ENCODE results near the gene DUSP12. TPM values are rescaled to one million over a fixed set of nuclear protein-coding genes. Genes with fewer than 3 reads are reported as not detected.

Gene DUSP12
- total and polyA plus RNA-seq, 9 of the 15 experiments (the other 6 are each of a cell fraction or from before 2014, with no cell fraction given) = 10.4 to 81.4 (median 43.6) TPM

- TF ChIP-seq NR2C1 (IDR thresholded peaks at IDR 0.05) (peak; percentile 70), NR2C1 (tag; IDR thresholded peaks at IDR 0.05) (peak; percentile 76), TARDBP (IDR thresholded peaks at IDR 0.05) (no peak), ZNF668 (CRISPR knock-in tag; IDR thresholded peaks at IDR 0.05) (no peak), ZNF707 (CRISPR knock-in tag; conservative IDR thresholded peaks at IDR 0.05) (no peak), ZNF644 (tag; IDR thresholded peaks at IDR 0.05; ENCODE audit: low read depth) (0 out of 2 replicates have a peak, but pooled peaks have one; percentile 24), PYGO2 (tag; IDR thresholded peaks at IDR 0.05) (no peak), TEAD1 (CRISPR knock-in tag; IDR thresholded peaks at IDR 0.05) (peak in 1 of 2 experiments; percentile 75; a peak in 2 of 4 replicates), KHSRP (IDR thresholded peaks at IDR 0.05) (no peak), ZNF263 (CRISPR knock-in tag; IDR thresholded peaks at IDR 0.05; ENCODE audit: borderline replicate concordance) (no peak), ZNF24 (IDR thresholded peaks at IDR 0.05) (no peak; the same call in 1 of the 2 replicates), MAZ (CRISPR knock-in tag; conservative IDR thresholded peaks at IDR 0.05 in 1 of 2, IDR thresholded peaks at IDR 0.05 in 1 of 2) (peak; percentile 46 to 62; a peak in 2 of 4 replicates)
- TF ChIP-seq, protein P1, sequence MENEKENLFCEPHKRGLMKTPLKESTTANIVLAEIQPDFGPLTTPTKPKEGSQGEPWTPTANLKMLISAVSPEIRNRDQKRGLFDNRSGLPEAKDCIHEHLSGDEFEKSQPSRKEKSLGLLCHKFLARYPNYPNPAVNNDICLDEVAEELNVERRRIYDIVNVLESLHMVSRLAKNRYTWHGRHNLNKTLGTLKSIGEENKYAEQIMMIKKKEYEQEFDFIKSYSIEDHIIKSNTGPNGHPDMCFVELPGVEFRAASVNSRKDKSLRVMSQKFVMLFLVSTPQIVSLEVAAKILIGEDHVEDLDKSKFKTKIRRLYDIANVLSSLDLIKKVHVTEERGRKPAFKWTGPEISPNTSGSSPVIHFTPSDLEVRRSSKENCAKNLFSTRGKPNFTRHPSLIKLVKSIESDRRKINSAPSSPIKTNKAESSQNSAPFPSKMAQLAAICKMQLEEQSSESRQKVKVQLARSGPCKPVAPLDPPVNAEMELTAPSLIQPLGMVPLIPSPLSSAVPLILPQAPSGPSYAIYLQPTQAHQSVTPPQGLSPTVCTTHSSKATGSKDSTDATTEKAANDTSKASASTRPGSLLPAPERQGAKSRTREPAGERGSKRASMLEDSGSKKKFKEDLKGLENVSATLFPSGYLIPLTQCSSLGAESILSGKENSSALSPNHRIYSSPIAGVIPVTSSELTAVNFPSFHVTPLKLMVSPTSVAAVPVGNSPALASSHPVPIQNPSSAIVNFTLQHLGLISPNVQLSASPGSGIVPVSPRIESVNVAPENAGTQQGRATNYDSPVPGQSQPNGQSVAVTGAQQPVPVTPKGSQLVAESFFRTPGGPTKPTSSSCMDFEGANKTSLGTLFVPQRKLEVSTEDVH (IDR thresholded peaks at IDR 0.05; ENCODE audit: low read depth, partially characterized antibody) = no peak
- TF ChIP-seq, protein P2, sequence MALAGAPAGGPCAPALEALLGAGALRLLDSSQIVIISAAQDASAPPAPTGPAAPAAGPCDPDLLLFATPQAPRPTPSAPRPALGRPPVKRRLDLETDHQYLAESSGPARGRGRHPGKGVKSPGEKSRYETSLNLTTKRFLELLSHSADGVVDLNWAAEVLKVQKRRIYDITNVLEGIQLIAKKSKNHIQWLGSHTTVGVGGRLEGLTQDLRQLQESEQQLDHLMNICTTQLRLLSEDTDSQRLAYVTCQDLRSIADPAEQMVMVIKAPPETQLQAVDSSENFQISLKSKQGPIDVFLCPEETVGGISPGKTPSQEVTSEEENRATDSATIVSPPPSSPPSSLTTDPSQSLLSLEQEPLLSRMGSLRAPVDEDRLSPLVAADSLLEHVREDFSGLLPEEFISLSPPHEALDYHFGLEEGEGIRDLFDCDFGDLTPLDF (CRISPR knock-in tag; IDR thresholded peaks at IDR 0.05) = no peak
- TF ChIP-seq, protein P3, sequence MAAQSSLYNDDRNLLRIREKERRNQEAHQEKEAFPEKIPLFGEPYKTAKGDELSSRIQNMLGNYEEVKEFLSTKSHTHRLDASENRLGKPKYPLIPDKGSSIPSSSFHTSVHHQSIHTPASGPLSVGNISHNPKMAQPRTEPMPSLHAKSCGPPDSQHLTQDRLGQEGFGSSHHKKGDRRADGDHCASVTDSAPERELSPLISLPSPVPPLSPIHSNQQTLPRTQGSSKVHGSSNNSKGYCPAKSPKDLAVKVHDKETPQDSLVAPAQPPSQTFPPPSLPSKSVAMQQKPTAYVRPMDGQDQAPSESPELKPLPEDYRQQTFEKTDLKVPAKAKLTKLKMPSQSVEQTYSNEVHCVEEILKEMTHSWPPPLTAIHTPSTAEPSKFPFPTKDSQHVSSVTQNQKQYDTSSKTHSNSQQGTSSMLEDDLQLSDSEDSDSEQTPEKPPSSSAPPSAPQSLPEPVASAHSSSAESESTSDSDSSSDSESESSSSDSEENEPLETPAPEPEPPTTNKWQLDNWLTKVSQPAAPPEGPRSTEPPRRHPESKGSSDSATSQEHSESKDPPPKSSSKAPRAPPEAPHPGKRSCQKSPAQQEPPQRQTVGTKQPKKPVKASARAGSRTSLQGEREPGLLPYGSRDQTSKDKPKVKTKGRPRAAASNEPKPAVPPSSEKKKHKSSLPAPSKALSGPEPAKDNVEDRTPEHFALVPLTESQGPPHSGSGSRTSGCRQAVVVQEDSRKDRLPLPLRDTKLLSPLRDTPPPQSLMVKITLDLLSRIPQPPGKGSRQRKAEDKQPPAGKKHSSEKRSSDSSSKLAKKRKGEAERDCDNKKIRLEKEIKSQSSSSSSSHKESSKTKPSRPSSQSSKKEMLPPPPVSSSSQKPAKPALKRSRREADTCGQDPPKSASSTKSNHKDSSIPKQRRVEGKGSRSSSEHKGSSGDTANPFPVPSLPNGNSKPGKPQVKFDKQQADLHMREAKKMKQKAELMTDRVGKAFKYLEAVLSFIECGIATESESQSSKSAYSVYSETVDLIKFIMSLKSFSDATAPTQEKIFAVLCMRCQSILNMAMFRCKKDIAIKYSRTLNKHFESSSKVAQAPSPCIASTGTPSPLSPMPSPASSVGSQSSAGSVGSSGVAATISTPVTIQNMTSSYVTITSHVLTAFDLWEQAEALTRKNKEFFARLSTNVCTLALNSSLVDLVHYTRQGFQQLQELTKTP (IDR thresholded peaks at IDR 0.05; ENCODE audit: low read depth in 1 of 2, partially characterized antibody in 2 of 2) = peak in 1 of 2 experiments; percentile 23
These were observed 27.7 kb upstream of the DUSP12 start (continued) for GRCh38 chr1:161721738-161722343.
